LNCAP (cell line): Measurements from ENCODE around the gene ABCG2.

Source experiments
- CTCF ChIP-seq: fragments of 450-650 bp; IDR thresholded peaks from 2 replicates; pipeline ENCODE4 v1.5.1; 2017; ENCODE audit warnings: mild to moderate bottlenecking

Gene ABCG2

DNA sequence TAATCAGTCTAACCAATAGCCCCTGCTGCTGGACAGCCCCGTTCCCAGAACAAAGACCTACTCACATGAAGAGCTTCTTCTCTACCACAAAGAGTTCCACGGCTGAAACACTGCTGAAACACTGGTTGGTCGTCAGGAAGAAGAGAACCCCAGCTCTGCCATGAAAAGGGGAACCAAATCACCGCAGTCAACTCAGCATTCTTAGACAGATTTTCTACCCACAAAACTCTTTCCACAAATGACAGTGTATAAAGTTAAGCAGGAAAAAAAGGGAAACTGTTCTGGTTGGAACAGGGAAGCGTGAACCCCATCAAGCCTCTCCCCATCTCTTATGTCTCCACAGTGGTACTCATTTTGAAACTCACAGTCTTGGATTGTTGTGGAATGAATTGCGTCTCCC is 57.3 kb downstream of the ABCG2 start:
- TF ChIP-seq CTCF, result no peak

DNA sequence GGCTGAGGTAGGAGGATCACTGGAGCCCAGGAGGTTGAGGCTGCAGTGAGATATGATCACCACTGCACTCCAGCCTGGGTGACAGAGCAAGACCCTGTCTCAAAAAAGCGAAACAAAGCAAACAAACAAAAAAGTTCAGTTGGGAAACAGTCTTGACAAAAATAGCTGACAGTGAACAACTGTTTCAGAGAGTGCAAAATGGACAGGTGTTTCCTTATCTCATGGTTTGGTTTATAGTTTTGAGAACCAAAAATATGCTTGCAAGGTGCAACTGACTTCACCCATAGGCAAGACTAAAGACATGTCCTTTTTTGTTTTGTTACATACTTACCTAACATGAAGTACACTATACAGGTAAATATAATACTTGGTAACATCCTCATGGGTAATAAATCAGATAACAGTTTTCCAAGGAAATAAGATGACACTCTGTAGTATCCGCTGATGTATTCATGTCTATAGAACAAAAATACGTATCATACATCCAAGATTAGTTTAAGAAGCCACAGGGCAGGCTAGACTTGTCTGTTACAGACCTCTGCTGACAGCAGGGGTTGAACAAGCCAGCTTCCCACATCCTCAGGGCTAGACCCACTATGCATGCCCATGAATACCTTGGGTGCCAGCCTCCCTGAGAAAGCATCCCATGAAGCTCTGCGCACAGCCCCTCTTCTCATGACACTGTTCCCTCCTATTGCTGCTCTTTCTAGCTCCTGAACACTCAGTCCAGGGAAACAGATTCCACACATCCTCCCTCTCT is 59.3 kb downstream of the ABCG2 start:
- no peak for TF ChIP-seq CTCF

DNA sequence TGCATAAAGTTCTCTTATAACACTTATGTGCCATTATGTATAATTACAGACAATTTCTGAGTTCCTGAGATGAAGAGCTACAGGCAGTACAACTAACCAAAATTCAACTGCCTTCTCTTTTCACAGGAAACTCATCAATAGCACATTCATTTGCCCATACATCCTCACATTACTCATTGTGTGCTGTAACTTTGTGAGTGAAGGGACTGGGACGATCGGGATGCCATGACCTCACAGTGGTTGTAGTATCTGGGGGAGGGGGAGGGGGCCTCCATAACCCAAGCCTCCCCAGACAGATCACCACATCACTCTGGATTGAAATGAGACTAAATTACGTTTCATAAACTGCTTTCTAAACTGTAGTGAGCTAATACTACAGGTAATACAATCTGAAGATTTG is 60.7 kb downstream of the ABCG2 start:
- TF ChIP-seq CTCF, result no peak

GRCh38 chr4:88097301-88097700 is 61.1 kb downstream of the ABCG2 start:
- no peak for TF ChIP-seq CTCF

DNA sequence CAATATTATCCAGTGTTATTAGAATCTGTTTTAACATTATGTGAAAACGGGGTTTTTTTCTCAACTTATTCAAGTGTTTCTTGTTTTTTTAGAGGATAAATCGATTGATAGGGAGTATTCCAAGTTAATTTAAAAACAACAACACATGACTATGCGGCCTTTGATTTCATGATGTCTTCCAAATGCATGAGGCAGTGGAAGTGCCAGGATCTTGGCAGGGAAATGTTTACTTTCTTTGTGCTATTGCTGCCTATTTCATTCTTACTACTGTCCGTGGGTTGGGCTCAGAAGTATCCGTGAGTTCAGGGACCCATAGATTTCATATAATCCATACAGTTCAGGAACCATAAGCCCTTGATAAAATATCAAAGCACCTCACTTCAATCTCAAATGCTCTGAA is 64.6 kb downstream of the ABCG2 start:
- TF ChIP-seq CTCF, result no peak

DNA sequence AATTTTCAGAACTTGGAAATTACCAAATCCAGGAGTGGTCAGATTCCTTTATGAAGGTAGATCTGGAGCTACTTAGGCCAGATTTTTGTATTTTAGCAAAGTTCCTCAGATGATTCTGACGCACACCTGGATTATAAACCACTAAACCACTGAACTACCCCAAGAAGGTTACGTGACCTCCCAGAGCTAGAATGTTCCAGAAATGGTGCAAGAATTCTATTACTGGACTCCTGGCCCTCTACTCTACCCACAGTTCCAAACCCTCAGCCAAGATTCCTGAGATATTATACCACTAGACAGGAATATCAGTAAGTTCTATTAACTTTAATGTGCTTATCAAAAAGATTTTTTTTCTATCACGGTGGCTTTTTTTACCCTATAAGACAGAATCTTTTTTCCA is 67.1 kb downstream of the ABCG2 start:
- TF ChIP-seq CTCF, result no peak

DNA sequence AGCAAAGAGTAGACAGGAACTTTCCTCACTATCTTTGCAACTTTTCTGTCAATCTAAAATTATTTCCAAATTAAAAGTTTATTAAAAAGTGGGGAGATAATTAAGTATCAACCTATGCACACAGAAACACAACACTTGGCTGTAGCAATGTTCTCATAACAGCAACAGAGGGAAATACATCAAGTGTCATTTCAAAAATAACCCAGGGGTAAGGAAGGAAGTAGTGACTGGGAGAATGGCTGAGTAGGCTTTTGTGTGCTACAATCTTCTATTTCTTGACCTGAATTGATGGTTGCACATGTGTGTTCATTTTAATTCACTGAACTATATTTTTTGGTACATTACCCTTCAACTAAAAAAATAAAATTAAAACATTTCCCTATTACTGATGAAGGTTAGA is 67.5 kb downstream of the ABCG2 start:
- no peak for TF ChIP-seq CTCF

GRCh38 chr4:88087004-88087403 is 71.4 kb downstream of the ABCG2 start:
- no peak for TF ChIP-seq CTCF
